GM10266 (cell line): ENCODE measurements around the gene RPL39L.

Experiments used
- DNase-seq: peaks from one replicate; pipeline ENCODE4 v3.0.0; 2012; ENCODE audit errors: extremely low spot score
- CTCF ChIP-seq: IDR thresholded peaks from 2 replicates; pipeline ENCODE4 v1.5.1; 2012; ENCODE audit warnings: mild to moderate bottlenecking, low read depth; ENCODE audit not compliant: control insufficient read depth, insufficient read depth; ENCODE audit errors: missing control alignments

Gene RPL39L

DNA sequence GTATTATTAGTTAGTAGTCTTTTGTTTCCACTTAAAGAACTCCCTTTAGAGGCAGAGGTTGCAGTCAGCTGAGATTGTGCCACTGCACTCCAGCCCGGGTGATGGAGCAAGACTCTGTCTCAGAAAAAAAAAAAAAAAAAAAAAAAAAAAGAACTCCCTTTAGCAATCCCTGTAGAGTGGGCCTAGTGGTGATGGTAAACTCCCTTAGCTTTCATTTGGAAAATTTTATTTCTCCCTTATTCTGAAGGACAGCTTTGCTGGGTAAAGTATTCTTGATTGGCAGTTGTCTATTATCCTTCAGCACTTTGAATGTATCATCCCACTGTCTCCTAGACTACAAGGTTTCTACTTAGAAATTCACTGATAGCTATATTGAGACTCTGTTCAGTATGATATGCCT lies 46.0 kb downstream of the RPL39L start:
- DNase-seq = no peak
- TF ChIP-seq CTCF = no peak

DNA sequence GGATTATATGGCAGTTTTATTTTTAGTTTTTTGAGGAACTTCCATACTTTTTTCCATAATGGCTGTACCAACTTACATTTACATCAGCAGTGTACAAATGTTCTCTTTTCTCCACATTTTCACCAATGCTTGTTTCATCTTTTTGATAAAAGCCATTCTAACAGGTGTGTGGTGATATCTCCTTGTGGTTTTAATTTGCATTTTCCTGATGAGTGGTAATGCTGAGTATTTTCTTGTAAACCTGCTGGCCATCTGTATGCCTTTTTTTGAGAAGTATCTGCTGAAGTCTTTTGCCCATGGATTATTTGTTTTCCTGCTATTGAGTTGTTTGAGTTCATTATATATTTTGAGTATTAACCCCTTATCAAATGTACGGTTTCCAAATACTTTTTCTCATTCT lies 50.6 kb downstream of the RPL39L start:
- DNase-seq = no peak
- no peak for TF ChIP-seq CTCF

GRCh38 chr3:187086831-187087230 lies 52.5 kb downstream of the RPL39L start:
- no peak for TF ChIP-seq CTCF
- no peak for DNase-seq

- no peak for TF ChIP-seq CTCF
- DNase-seq = no peak
Measured at GRCh38 chr3:187085933-187086332, 53.4 kb downstream of the RPL39L start.

DNA sequence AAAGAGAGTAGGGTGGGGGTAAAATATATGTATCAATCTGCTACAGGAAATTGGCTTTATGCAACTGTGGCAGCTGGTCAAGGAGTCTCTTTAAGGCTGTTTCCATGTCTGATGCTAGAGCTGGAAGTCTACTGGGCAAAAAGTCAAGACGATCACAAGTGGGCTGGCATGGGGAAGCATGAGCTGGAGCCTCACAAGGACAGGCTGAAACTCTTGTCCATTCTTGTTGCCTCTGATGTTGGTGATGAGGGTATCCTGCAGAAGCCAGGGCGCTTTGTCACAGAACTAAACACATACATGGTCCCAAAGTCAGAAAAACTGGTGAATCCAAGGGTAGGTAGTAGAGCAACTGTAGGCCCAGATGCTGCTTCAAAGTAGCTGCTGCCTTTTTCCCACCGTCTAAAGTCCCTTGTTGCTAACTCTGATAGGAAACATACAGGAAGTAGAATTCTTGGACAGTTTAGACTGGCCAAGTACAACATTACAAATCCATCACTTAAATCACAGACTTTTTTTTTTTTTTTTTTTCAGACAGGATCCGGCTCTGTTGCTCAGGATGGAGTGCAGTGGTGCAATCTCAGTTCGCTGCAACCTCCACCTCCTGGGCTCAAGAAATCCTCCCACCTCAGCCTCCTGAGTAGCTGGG lies 54.2 kb downstream of the RPL39L start:
- TF ChIP-seq CTCF = no peak
- DNase-seq = no peak

GRCh38 chr3:187084580-187084979 lies 54.7 kb downstream of the RPL39L start:
- no peak for TF ChIP-seq CTCF

GRCh38 chr3:187084126-187084525 lies 55.2 kb downstream of the RPL39L start:
- DNase-seq = no peak
- no peak for TF ChIP-seq CTCF

More at GRCh38 chr3:187084580-187084979, 54.7 kb downstream of the RPL39L start:
- DNase-seq = no peak
